HCT116 (cell line): Measurements from ENCODE around the gene FRY. TPM values are rescaled to one million over a fixed set of nuclear protein-coding genes. Genes with fewer than 3 reads are reported as not detected.

ENCODE experiments used
- ATAC-seq: fragments of 200-7000 bp; cut with Tn5 transposase; 2 replicates; pipeline ENCODE4 v1.9.1; 2020; ENCODE audit warnings: mild to moderate bottlenecking, moderate library complexity
- BruUV-seq: library from RNA; stranded (reverse); fragments of 400-500 nt; replicated peaks from 2 replicates; lab custom pipeline; 2021; lab: Mats Ljungman, UMichigan
- CTCF ChIA-PET: fragments of 300-600 bp; sonication (Branson Sonifier 250); formaldehyde crosslinking; loops from one replicate; lab custom pipeline; 2021; ENCODE audit warnings: antibody characterized with exemption; lab: Charles Lee
- POLR2A ChIA-PET: fragments of 300-600, 350-600 bp; sonication (Branson Sonifier 250); formaldehyde crosslinking; loops from one replicate; lab custom pipeline; 2021; ENCODE audit warnings: antibody characterized with exemption; lab: Charles Lee
- RAD21 ChIA-PET, 2 experiments: fragments of 300-600 bp; sonication (Branson Sonifier 250); formaldehyde crosslinking; loops; one replicate each; lab custom pipeline; 2023; ENCODE audit warnings: low total read pairs in 2 of 2; ENCODE audit not compliant: uncharacterized antibody in 2 of 2, unreplicated experiment in 2 of 2, low non-redundant PET in 1 of 2; lab: Charles Lee
- DNase-seq: peaks from one replicate; pipeline ENCODE4 v3.0.0-alpha.2; 2010; ENCODE audit warnings: low read depth, low spot score
- H2AFZ ChIP-seq: fragments of 200-600 bp; shearing (Covaris generic), sonication (generic); 2 replicates; pipeline ENCODE4 v1.6.1; 2017; ENCODE audit warnings: low read depth, mixed run types, mixed read lengths, antibody characterized with exemption, low read length; ENCODE audit not compliant: poor library complexity, severe bottlenecking
- H3K27ac ChIP-seq: 2 replicates; pipeline ENCODE4 v1.5.1; 2012; ENCODE audit warnings: low read depth, low read length
- H3K27me3 ChIP-seq: fragments of 200-600 bp; sonication (generic); 2 replicates; pipeline ENCODE4 v1.6.1; 2016; ENCODE audit warnings: mixed run types, low read length, mixed read lengths; ENCODE audit not compliant: insufficient read depth
- H3K36me3 ChIP-seq, 2 experiments: fragments of 200-500 bp in 1 of 2; fragments of 200-600 bp in 1 of 2; sonication (Bioruptor generic) in 1 of 2; sonication (generic) in 1 of 2; 2 replicates each; pipeline versions ENCODE4 v1.5.1 to v1.6.1; 2014 to 2016; ENCODE audit warnings: low read length in 2 of 2, inconsistent platforms in 1 of 2, mixed read lengths in 1 of 2, mixed run types in 1 of 2; ENCODE audit not compliant: insufficient read depth in 2 of 2, control insufficient read depth in 1 of 2
- H3K4me1 ChIP-seq, 2 experiments: fragments of 200-600 bp in 1 of 2; sonication (generic) in 1 of 2; 2 replicates each; pipeline versions ENCODE4 v1.5.1 to v1.6.1; 2012 to 2017; ENCODE audit warnings: low read length in 2 of 2, inconsistent platforms in 1 of 2, mild to moderate bottlenecking in 1 of 2, mixed read lengths in 1 of 2, mixed run types in 1 of 2, moderate library complexity in 1 of 2; ENCODE audit not compliant: insufficient read depth in 2 of 2, control insufficient read depth in 1 of 2
- H3K4me2 ChIP-seq: fragments of 200-600 bp; sonication (generic); 2 replicates; pipeline ENCODE4 v1.6.1; 2017; ENCODE audit warnings: mixed run types, low read length, mixed read lengths
- H3K4me3 ChIP-seq, 2 experiments: fragments of 200-600 bp in 1 of 2; sonication (generic) in 1 of 2; replicated peaks in 1 of 2; 2 replicates each; pipeline ENCODE4 v1.5.1; 2011 to 2016; ENCODE audit warnings: low read length in 2 of 2, control low read depth in 1 of 2, low read depth in 1 of 2, mild to moderate bottlenecking in 1 of 2, mixed read lengths in 1 of 2, mixed run types in 1 of 2
- H3K79me2 ChIP-seq: fragments of 200-600 bp; sonication (generic); 2 replicates; pipeline ENCODE4 v1.6.1; 2017; ENCODE audit warnings: mild to moderate bottlenecking, mixed run types, low read length, moderate library complexity, mixed read lengths; ENCODE audit not compliant: insufficient read depth
- H3K9ac ChIP-seq: fragments of 200-600 bp; sonication (generic); 2 replicates; pipeline ENCODE4 v1.6.1; 2016; ENCODE audit warnings: low read length, mixed read lengths
- H3K9me2 ChIP-seq: fragments of 200-600 bp; sonication (generic), shearing (Covaris generic); 2 replicates; pipeline ENCODE4 v1.6.1; 2017; ENCODE audit warnings: mixed run types, mild to moderate bottlenecking, moderate library complexity; ENCODE audit not compliant: insufficient read depth
- H3K9me3 ChIP-seq, 2 experiments: fragments of 200-500 bp in 1 of 2; fragments of 200-600 bp in 1 of 2; sonication (Bioruptor generic) in 1 of 2; sonication (generic) in 1 of 2; 2 replicates each; pipeline ENCODE4 v1.6.1; 2014 to 2017; ENCODE audit warnings: low read length in 2 of 2, mixed read lengths in 2 of 2, inconsistent platforms in 1 of 2, low read depth in 1 of 2, mild to moderate bottlenecking in 1 of 2, mixed run types in 1 of 2, moderate library complexity in 1 of 2; ENCODE audit not compliant: control insufficient read depth in 1 of 2, insufficient read depth in 1 of 2
- H4K20me1 ChIP-seq: fragments of 200-600 bp; sonication (generic), shearing (Covaris generic); 2 replicates; pipeline ENCODE4 v1.6.1; 2017; ENCODE audit warnings: mixed run types, mild to moderate bottlenecking, moderate library complexity; ENCODE audit not compliant: insufficient read depth
- CBX3 ChIP-seq: IDR thresholded peaks from 2 replicates; pipeline ENCODE4 v1.6.1; 2012; ENCODE audit warnings: low read depth
- CEBPB ChIP-seq: IDR thresholded peaks from 2 replicates; pipeline ENCODE4 v1.6.1; 2012; ENCODE audit warnings: low read depth
- EGR1 ChIP-seq: IDR thresholded peaks from 2 replicates; pipeline ENCODE4 v1.6.1; 2012; ENCODE audit warnings: low read depth
- ELF1 ChIP-seq: IDR thresholded peaks from 2 replicates; pipeline ENCODE4 v1.6.1; 2012; ENCODE audit warnings: low read depth, borderline replicate concordance
- EZH2 ChIP-seq: fragments of 200-600 bp; sonication (generic); IDR thresholded peaks from 2 replicates; pipeline ENCODE4 v1.6.1; 2017; ENCODE audit warnings: antibody characterized with exemption, mixed run types
- FOSL1 ChIP-seq: IDR thresholded peaks from 2 replicates; pipeline ENCODE4 v1.6.1; 2012; ENCODE audit warnings: low read depth
- POLR2AphosphoS5 ChIP-seq: IDR thresholded peaks from 2 replicates; pipeline ENCODE4 v1.6.1; 2011; ENCODE audit warnings: mild to moderate bottlenecking, low read depth, low read length, moderate library complexity
- ZNF274 ChIP-seq: fragments of 200-500 bp; sonication (Bioruptor generic); IDR thresholded peaks from 2 replicates; pipeline ENCODE4 v1.6.1; 2014; ENCODE audit warnings: mild to moderate bottlenecking, low read depth, low read length, inconsistent platforms
- intact Hi-C: fragments of 100-400 bp; cut with micrococcal nuclease; formaldehyde crosslinking; loops from 2 replicates; pipeline ENCODE4 v1.10.0; 2022
- total RNA-seq: library from RNA; stranded (reverse); gene quantifications from one replicate; pipeline ENCODE4 v1.2.1, GENCODE V29; 2021; ENCODE audit not compliant: unreplicated experiment
- TF ChIP-seq, protein P1 (sequence below): IDR thresholded peaks from 2 replicates; pipeline ENCODE4 v1.6.1; 2011; ENCODE audit warnings: mild to moderate bottlenecking, low read length, moderate library complexity; ENCODE audit not compliant: insufficient replicate concordance; ENCODE audit errors: extremely low read depth
- TF ChIP-seq, protein P2 (sequence below): IDR thresholded peaks from 2 replicates; pipeline ENCODE4 v1.6.1; 2012; ENCODE audit warnings: low read depth
- TF ChIP-seq, protein P3 (sequence below), 3 experiments: fragments of 200-600 bp in 1 of 3; sonication (generic) in 1 of 3; IDR thresholded peaks in 2 of 3; conservative IDR thresholded peaks in 1 of 3; 2 replicates each; pipeline ENCODE4 v1.5.1; 2012 to 2017; ENCODE audit warnings: low read depth in 2 of 3, low read length in 2 of 3, antibody characterized with exemption in 1 of 3, borderline replicate concordance in 1 of 3, control low read depth in 1 of 3, mild to moderate bottlenecking in 1 of 3, mixed read lengths in 1 of 3, mixed run types in 1 of 3, moderate library complexity in 1 of 3; ENCODE audit not compliant: insufficient read depth in 1 of 3

The FRY gene
- total RNA-seq, 1 experiment from 2014 or later, result 1.4 TPM

DNA sequence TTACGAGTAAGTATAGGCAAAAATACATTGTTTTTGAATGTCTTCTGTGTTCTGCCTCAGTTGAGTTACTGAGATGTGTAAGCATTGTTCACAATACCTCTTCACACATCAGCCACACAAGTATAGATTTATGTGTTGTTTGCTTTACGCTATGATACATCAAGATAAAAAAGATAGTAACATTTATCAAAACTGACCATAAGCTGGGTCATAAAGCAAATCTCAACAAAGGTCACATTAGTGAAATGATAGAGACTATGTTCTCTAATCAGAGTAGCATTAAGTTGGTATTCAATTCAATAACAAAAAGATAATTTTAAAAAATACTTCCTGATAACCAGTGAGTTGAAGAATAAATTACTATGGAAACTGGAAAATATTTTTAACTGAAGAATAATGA lies 156.1 kb downstream of the FRY start:
- H3K36me3 ChIP-seq, result no peaks in the 10 kb centered on the region
- DNase-seq, result no peak
- no peak for TF ChIP-seq ZNF274
- no peak for TF ChIP-seq ELF1
- no peak for TF ChIP-seq POLR2AphosphoS5
- TF ChIP-seq, protein P1, sequence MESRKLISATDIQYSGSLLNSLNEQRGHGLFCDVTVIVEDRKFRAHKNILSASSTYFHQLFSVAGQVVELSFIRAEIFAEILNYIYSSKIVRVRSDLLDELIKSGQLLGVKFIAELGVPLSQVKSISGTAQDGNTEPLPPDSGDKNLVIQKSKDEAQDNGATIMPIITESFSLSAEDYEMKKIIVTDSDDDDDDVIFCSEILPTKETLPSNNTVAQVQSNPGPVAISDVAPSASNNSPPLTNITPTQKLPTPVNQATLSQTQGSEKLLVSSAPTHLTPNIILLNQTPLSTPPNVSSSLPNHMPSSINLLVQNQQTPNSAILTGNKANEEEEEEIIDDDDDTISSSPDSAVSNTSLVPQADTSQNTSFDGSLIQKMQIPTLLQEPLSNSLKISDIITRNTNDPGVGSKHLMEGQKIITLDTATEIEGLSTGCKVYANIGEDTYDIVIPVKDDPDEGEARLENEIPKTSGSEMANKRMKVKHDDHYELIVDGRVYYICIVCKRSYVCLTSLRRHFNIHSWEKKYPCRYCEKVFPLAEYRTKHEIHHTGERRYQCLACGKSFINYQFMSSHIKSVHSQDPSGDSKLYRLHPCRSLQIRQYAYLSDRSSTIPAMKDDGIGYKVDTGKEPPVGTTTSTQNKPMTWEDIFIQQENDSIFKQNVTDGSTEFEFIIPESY, result no peak
- no peak for TF ChIP-seq FOSL1
- TF ChIP-seq, protein P2, sequence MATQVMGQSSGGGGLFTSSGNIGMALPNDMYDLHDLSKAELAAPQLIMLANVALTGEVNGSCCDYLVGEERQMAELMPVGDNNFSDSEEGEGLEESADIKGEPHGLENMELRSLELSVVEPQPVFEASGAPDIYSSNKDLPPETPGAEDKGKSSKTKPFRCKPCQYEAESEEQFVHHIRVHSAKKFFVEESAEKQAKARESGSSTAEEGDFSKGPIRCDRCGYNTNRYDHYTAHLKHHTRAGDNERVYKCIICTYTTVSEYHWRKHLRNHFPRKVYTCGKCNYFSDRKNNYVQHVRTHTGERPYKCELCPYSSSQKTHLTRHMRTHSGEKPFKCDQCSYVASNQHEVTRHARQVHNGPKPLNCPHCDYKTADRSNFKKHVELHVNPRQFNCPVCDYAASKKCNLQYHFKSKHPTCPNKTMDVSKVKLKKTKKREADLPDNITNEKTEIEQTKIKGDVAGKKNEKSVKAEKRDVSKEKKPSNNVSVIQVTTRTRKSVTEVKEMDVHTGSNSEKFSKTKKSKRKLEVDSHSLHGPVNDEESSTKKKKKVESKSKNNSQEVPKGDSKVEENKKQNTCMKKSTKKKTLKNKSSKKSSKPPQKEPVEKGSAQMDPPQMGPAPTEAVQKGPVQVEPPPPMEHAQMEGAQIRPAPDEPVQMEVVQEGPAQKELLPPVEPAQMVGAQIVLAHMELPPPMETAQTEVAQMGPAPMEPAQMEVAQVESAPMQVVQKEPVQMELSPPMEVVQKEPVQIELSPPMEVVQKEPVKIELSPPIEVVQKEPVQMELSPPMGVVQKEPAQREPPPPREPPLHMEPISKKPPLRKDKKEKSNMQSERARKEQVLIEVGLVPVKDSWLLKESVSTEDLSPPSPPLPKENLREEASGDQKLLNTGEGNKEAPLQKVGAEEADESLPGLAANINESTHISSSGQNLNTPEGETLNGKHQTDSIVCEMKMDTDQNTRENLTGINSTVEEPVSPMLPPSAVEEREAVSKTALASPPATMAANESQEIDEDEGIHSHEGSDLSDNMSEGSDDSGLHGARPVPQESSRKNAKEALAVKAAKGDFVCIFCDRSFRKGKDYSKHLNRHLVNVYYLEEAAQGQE, result no peak
- TF ChIP-seq, protein P3, sequence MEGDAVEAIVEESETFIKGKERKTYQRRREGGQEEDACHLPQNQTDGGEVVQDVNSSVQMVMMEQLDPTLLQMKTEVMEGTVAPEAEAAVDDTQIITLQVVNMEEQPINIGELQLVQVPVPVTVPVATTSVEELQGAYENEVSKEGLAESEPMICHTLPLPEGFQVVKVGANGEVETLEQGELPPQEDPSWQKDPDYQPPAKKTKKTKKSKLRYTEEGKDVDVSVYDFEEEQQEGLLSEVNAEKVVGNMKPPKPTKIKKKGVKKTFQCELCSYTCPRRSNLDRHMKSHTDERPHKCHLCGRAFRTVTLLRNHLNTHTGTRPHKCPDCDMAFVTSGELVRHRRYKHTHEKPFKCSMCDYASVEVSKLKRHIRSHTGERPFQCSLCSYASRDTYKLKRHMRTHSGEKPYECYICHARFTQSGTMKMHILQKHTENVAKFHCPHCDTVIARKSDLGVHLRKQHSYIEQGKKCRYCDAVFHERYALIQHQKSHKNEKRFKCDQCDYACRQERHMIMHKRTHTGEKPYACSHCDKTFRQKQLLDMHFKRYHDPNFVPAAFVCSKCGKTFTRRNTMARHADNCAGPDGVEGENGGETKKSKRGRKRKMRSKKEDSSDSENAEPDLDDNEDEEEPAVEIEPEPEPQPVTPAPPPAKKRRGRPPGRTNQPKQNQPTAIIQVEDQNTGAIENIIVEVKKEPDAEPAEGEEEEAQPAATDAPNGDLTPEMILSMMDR (IDR thresholded peaks at IDR 0.05 in 2 of 3, conservative IDR thresholded peaks at IDR 0.05 in 1 of 3; ENCODE audit: borderline replicate concordance in 1 of 3, insufficient read depth in 1 of 3, low read depth in 2 of 3, low read length in 2 of 3), result no peak
- TF ChIP-seq CEBPB, result no peak
- no peak for TF ChIP-seq CBX3
- TF ChIP-seq EZH2, result no peak
- TF ChIP-seq EGR1, result no peak
- BruUV-seq, result no TSS peak
- no peaks in the 10 kb centered on the region for H3K4me1 ChIP-seq
- intact Hi-C loops, result no loop called here
- H3K9me3 ChIP-seq, result no peaks in the 10 kb centered on the region
- no peak overlapping the region for H2AFZ ChIP-seq
- no peaks in the 10 kb centered on the region for H3K9me2 ChIP-seq
- H3K27me3 ChIP-seq, result no peaks in the 10 kb centered on the region
- ATAC-seq, result no peak
- no peak overlapping the region for H3K9ac ChIP-seq
- H3K4me2 ChIP-seq, result no peak overlapping the region
- no peak overlapping the region for H3K27ac ChIP-seq
- H4K20me1 ChIP-seq, result no peaks in the 10 kb centered on the region
- RAD21 ChIA-PET, result no interaction called here
- CTCF ChIA-PET, result no interaction called here
- H3K4me3 ChIP-seq, result no peak overlapping the region
- POLR2A ChIA-PET, result no interaction called here
- no peaks in the 10 kb centered on the region for H3K79me2 ChIP-seq
